EH (cell line): ENCODE results near the gene EIPR1.
"Not testable (repeated sequence)": the region's sequence is repeated elsewhere in the genome, so short reads cannot be mapped to it uniquely, and the experiment has no call there.

ENCODE experiments used
- DNase-seq: peaks from one replicate; pipeline ENCODE4 v3.0.0-alpha.2; 2015; ENCODE audit warnings: low read depth

EIPR1 gene

DNA sequence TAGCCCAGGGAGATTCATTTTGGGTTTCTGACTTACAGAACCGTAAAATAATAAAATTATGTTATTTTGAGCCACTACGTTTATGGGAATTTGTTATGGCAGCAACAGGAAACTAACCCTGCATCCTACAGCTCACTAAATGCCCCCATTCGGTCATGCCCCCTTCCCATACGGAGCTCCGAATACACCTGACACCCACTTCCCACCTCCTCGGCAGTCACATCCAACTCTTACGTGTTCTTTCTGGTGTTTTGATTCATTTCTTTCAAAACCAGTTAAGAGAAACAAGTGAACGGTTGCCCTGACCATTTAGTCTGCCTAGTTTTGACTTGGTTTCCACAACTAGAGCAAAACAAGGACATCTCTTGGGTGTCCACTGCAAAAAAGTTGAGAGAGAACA lies 19.7 kb downstream of the EIPR1 start:
- no peak for DNase-seq

DNA sequence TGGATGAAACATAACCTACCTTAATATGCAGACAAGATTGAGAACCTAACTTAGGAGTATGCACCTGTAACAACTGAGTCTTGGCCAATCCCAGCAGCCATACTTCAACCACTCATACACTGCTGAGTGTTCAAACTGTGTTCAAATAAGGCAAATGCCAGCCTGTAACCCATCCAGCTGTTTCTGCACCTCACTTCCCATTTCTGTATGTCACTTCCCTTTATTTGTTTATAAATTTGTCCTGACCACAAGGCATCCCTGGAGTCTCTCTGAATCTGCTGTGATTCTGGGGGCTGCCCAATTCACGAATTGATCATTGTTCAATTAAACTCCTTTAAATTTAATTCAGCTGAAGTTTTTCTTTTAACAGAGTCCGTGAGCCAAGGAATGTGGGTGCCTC lies 20.2 kb downstream of the EIPR1 start:
- DNase-seq = not testable (repeated sequence)

DNA sequence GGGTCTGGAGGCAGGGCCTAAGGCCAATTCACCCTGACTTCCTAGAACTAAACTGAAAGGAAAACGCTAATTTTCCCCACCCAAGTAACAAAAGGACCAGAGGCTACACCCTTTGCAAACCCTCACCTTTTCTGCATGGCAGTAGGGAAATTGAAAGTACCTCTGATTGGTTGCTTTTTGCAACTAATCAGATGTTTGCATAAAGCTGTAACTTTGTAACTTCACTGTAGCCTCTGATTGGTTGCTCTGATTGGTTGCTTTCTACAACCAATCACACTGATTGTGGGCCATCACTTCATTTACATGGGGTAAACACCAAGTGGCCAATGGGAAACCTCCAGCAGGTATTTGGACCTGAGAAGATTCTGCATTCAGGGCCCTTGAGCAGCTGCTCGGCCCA lies 20.8 kb downstream of the EIPR1 start:
- DNase-seq = no peak

DNA sequence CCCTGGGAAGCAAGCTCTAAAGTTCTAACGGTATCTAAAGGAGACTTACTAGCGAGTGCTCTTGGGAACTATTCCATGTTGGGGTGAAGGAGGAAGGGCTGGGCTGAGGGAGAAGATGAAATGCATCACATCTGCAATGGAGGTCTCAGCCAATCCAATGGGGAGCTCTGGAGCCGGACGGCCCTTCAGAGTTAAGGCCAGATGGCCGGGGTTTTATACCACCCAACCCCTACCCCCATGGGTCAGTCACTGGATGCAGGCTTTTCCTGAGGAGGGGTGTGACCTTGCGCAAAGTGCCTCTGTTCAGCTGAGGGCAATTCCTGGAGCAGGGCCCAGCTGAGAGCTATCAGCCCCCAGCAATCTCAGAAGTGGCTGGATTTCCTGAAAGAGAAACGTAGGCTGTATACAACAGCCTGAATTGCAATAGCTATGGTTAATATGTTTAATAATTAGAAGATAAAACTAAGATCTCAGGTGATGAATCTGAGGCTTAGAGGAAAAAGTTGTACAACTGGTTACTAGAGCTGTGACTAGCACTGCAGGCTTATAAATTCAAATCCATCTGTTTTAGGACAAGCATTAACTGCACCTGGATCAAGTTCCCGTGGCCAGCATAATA lies 21.6 kb downstream of the EIPR1 start:
- DNase-seq = no peak

DNA sequence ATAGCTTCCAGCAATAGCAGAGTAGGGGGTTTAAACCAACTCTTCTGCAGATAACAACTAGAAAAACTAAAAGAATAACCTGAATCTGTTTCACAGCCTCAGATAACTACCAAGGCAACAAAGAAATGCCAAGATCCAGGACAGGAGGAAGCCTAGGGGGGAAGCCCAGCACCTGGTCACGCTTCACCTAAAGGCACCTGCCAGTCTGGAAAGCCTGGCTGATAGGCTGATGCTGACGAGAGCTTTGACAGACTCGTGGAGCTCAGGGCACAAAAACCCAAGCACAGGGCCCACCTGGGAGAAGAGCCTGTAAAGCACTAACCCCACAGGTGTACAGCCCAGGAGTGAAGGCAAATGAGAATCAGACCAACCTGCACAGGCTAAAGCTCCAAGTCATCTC lies 22.6 kb downstream of the EIPR1 start:
- no peak for DNase-seq

DNA sequence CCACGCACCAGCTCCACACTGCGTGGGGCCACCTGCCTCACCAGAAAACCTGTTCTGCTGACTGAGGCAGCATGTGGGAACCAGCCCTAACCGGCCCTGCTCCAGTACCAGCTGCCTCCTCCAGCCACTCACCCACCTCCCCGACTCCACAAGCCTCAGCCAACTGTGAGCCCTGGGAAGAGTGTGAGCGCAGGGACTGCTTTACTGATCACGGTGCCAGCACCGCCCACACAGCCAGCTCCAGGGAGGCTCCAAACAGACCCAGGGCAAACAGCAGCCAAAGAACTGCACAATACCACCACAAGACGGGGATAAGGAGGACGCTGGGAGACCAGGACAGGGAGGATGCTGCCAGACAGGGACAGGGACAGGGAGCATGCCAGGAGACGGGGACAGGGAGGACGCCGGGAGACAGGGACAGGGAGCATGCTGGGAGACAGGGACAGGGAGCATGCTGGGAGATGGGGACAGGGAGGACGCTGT lies 28.4 kb downstream of the EIPR1 start:
- no peak for DNase-seq

DNA sequence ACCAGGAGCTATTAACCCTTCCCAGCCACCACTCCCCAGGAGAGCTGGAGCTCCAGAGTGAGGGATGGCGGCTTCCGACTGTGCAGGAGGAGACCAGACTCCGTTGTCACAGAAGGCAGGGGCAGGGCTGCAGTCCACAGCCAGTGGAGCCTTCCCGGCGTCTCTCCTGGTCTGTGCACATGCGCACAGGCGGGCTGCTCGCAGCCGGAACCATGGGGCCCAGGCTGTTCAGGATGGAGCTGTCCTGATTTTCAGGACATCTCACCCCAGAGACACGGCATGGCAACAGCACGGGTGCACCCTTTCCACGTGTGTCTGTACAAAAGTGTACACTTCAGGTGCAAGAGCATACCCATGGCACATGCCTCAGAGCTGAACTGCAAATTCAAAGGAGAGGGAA lies 28.9 kb downstream of the EIPR1 start:
- no peak for DNase-seq

DNA sequence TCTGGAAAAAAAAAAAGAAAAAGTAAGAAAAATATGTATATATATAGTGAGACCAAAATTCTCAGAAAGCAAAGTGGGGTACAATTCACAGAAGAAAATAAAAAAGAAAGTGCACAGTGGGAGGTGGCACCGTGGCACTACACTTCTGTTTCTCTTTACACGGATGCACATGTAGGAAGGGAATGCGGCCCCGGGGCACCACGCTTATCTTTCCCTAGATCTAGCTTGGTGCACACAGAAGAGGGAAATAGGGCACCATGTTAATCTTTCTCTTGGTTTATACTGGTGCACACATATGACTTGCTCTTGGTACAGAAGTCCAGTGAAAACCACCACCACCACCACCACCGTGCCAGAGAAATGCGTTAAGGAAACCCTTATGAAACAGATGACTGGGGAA lies 32.0 kb downstream of the EIPR1 start:
- DNase-seq = no peak

DNA sequence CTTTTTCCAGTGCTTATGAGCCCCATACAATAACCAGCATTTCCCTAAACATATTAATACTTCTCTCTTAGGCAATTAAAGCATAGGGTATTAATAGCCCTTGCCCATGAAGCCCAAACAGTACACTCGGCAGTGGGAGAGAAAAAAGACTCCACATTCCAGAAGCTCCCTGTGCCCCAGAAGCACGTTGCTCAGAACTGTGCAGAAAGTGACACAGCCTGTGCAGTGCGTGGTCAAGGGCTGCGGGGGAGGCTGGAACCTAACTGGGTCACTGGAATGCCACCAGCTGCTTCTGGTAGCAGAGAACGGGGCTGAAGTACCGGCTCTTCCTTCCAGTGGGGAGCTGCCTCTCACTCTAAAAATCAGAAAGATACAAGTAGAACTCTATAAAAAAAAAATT lies 32.7 kb downstream of the EIPR1 start:
- no peak for DNase-seq

DNA sequence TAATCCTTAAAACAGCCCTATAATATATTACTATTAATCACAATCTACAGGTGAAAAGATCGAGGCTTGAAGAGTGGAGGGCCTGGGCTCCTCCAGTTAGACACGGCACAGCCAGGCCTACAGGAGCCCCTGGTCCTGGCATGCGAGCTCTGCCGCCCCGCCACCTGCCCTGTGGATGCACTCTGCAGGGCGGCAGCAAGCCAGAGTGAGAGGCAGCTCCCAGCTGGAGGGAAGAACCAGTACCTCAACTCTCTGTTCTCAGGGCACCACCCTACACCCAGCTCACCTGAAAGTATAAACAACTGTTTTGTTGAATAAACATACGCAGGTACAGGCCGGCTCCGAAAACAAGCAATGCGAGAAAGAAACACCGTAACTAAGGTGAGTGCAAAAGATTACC lies 34.6 kb downstream of the EIPR1 start:
- no peak for DNase-seq

DNA sequence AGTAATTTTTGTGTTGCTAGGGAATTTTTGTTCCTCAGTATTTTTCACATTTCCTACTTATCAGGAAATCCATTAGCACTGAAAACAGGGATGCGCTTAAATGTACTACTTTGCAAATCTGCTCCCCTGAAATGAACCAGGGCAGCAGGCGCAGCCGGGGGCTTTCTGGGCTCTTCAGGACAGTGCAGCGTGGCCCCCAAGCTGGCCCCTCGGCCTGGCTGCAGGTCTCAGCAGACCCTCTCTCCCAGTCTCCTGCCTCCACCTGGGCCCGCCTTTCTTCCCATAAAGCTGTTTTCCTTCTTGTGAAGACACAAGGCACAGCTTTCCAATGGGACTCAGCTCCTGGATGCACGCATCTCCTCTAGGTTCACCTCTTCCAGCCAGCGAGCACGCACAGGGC lies 35.3 kb downstream of the EIPR1 start:
- DNase-seq = no peak

DNA sequence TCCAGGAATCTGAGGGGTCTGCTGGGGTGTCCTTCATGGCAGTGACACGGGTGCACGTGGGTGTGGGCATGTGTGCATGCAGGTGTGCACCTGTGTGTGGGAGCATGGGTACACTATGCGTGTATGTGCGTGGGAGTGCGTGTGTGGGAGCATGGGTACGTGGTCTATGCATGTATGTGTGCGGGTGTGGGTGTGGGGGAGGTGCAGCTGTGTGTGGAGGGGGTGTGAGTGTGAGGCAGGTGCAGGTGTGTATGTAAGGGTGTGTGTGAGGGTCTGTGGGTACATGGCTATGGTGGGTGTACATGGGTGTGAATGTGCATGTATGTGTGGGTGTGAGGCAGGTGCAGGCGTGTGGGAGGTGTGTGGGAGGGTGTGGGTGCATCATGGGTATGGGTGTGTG lies 36.3 kb downstream of the EIPR1 start:
- DNase-seq = no peak

DNA sequence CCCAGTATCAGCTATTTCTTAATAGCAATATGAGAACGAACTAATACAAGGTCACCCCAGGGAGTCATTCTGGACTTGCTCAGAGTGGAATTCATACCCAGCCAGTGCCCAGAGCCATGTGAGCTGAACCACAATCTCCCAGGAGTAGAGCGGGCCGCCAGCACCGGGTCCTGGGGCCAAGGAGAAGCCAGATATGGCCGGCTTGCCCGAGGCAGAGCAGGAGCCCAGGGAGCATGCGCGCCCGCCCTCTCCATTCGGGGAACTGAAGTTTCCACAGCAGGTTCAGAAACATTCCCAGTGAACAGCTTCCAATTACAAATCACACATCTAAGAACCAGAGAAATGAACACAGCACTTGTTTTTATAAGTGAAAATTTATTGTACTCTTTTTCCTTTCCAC lies 37.5 kb downstream of the EIPR1 start:
- DNase-seq = no peak

DNA sequence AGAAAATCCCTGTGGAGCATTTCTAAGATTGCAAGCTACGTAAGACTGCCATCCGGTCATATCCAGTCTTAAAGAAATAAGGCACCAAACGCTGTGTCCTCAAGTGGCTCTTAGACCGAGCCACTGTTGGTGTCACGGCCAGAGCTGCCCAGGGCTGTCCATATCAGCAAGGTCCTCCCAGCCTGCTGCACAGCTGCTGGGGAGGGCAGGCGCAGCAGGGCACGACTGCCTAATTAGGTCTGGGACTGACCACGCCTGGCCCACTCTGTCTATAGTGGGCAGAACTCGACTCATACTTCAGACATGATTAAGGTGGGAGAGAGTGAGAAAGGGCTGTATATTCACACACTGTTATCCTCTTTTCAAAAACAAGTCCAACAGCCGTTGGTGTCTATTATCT lies 39.3 kb downstream of the EIPR1 start:
- DNase-seq = no peak

DNA sequence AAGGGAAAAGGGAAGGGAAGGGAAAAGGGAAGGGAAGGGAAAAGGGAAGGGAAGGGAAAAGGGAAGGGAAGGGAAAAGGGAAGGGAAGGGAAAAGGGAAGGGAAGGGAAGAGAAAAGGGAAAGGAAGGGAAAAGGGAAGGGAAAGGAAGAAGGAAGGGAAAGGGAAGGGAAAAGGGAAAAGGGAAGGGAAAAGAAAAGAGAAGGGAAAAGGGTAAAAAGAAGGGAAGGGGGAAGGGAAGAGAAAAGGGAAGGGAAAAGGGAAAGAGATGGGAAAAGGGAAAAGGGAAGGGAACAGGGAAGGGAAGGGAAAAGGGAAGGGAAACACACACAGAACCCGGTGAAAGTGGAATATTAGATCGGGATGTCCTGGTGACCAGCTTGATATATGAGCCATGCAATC lies 40.8 kb downstream of the EIPR1 start:
- DNase-seq = no peak

DNA sequence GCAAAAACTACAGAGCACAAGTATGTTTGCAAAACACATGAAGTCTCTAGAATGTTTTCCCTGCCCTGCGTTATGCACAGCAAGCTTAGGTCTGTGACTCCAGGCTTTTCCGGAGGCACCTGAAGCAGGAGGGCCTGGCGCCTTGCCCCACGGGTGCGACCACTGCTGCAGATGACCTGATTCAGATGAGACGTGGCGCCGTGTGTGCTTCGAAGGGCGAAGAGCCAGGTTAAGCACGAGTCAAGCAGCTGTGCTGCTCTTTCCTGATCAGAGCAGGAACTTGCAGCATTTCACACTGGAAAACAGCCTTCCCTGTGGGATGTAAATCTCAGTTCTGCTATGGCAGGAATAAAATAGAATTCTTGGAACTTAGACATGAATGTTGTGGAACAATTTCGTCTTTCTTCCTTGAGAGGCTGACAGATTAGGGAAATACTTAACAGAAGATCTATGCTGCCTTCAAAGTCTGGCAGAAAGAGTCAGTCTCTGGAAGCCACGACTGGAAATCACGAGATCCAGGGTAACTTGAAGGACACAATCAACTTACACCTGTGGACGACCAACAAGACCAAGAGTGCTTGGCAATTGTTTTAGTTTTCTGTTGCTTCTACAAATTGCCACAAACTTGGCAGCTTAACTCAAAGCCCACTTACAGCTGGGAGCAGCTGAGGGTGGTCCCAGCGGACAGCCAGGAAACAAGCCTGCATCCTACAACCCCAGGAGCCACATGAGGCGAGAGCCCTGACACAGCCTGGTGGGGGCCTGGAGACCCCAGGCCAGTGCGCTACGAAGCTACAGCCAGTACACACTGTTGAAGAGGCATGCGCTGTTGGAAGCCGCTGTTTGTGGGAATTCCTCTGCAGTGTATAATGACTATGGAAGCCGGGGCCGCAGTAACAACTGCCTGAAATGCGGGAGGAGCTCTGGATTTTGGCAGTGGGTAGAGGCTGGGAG lies 42.9 kb downstream of the EIPR1 start:
- no peak for DNase-seq

DNA sequence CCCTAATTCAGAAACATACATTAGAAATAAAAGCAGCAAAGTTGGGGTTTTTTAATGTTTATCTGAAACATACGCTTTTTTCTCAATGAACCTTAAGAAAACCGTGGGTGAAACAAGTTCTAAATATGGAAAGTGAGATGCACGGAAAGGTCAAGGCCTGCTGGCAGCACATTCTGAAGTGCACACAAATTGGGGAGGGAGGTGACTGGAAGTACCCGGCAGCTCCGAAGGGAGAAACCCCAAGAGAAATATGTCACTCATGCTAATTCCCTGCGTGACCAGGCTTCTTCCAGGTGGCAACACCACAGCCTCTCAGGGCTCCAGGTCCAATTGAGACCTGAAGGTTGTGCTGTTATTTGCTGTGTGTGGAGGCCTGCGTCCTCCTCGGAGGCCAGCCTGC lies 45.5 kb downstream of the EIPR1 start:
- no peak for DNase-seq

DNA sequence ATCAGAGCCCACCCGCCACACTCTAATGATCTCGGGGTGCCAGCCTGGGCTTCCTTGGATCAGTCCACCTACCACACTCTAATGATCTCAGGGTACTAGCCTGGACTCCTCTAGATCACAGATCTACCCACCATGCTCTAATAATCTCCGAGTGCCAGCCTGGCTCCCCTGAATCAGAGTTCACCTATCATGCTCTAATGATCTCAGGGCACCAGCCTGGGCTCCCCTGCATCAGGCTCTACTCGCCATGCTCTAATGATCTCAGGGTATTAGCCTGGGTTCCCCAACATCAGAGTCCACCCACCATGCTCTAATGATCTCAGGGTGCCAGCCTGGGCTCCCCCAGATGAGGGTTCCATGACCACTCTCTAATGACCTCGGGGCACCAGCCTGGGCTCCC lies 48.1 kb downstream of the EIPR1 start:
- no peak for DNase-seq

DNA sequence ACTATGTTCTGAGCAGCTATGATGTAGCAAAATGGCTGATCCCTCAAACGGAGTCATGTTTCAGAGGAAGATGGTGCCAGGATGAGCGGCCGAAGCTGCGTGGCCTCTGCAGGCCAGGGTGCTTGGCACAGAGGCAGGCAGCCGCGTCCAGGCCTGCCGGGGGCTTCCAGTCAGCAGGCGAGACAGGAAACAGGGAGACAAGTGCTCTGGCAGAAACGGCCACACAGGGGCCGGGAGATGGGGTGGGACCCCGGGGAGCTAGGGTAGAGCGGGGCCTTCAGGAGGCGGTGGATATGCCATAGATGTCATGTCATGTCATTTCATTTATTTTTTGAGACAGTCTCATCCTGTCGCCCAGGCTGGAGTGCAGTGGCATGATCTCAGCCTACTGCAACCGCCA lies 50.7 kb downstream of the EIPR1 start:
- no peak for DNase-seq

DNA sequence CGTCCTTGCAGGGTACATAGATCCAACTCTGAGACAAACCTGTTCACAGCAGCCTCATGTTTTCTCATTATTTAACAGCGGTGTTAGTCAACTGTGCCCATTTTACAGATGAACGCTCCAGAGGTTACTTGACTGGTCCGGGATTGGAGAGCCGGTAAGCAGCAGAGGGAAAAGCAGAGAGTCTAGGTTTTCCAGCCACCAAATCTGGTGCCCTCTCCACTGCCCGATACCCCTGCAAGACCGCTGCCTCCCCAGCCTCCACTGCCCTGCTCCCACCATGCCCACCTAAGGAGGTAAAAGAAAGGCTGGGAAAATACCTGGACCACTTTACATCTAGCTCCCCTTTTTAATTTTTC lies 51.5 kb downstream of the EIPR1 start:
- DNase-seq = no peak

DNA sequence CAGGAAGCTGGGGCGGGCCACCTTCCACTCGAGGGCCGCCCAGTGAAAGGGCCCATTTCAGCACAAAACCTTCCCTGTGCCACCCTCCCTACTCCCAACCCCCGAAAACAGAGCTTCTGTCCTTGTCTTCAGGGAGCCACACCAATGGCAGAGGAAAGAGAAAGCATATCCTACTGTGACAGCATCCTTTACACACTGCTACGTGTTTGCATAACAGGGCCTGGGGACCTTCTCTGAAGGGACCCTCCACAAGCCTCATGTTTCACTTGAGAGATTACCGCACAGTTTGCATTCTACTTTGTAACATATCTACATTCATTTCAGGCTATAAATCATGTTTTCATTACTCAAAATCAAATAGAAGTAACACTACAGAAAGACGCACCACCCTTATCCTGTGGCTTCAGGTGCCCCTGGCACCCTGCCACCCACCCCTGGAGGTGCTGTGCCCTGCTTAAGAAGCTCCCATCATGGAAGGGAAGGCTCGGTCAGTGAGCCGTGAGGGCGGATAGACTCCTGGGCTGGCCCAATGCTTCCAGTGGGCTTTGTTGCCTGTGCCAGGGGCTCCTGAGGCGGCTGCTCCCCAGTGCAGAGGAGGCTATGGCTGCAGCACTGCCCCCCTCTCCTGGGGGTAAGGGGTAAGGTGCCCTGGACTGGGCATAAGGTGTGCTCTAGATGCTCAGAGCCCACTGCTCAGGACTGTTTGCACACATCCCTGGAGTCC lies 52.0 kb downstream of the EIPR1 start:
- DNase-seq = no peak

DNA sequence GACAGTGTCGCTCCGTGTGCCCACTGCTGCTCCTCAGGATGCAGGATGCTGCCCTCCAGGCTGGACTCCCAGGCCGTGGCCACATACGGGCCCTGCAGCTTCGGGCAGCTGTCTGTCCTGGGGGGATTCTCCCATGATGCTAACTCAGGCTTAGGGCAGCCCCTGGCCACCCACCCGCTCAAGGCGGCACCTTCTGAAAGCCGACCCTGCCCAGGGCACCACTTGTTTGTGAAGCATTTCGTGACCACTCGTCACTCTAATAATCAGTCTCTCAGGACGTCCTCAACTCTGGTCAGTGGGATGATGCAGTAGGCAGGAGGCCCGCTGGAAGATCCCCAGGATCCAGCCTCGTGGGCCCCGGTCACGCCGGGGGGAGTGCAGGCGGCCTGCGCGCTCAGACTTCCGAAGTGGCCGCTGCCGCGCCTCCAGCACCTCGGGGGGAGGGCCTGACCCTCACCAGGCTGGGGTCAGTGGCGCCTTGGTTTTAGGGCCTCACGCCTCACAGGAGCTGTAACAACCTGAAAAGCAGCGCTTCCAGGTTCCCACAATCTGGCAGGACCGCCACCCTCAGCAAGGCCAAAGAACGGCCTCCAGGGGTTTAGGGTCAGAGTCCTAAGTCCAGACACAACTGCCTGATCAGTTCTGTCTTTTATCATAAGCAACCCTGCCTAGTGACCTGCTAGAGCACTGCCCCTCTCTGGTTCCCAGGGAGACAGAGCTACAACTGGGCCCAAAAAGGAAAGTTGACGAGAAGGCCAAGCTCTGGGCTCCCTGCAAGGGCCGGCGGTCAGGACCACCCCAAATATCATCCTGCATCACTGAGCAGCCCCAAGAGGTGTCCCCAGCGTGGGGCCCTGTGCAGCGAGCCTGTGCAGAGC lies 53.0 kb downstream of the EIPR1 start:
- no peak for DNase-seq
